Measurements from ENCODE around the gene ADAMTS3.
"Not testable (repeated sequence)": the region's sequence is repeated elsewhere in the genome, so short reads cannot be mapped to it uniquely, and the experiment has no call there.

The ADAMTS3 gene

DNA sequence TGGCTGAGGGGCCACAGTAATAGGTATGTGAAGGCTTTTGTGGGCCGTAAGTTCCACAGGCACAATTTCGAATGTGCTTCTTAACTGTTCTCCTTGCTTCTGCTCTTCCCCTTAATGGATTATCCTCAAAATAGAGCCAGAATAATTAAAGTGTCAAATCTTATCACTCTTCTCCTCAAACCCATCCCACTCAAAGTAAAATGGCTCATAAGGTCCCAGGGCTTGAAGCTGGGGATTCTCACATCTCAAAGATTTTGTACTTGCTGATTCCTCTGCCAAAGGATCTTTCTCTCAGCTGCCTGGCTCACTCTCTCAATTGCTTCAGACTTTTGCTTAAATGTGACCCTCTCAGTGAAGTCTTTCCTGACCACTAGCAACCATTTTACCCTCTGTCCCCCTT, 16.6 kb downstream of the ADAMTS3 start:
- no peak for DNase-seq (ENCODE audit: low read depth)

DNA sequence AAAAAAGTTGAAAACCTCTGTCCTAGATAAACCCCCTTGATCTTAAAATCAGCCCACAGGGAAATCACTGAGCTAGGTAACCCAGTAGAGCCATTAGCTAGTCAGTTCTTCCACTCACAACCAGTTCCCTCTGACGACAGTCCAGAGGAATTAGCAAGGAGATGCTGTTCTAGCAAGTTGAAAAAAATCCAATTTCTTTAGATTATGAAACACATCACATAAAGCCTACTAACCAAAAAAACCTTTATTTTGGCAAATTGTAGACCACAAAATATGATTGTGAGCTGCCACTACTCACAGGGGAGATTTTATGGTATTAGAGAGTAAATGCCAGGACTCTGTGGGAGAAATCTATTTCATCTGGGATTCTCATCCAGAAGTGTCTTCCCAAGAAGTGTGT, 22.6 kb downstream of the ADAMTS3 start:
- no peak for DNase-seq (ENCODE audit: low read depth)

DNA sequence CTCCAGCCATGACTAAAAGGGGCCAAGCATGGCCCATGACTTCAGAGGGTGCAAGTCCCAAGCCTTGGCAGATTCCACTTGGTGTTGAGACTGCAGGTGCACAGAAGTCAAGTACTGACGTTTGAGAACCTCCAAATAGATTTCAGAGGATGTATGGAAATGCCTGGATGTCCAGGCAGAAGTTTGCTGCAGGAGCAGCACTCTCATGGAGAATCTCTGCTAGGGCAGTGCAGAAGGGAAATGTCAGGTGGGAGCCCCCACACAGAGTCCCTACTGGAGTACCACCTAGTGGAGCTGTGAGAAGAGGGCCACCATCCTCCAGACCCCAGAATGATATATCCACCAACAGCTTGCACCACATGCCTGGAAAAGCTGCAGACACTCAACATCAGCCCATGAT, 28.3 kb downstream of the ADAMTS3 start:
- not testable (repeated sequence) for DNase-seq (ENCODE audit: low read depth)

DNA sequence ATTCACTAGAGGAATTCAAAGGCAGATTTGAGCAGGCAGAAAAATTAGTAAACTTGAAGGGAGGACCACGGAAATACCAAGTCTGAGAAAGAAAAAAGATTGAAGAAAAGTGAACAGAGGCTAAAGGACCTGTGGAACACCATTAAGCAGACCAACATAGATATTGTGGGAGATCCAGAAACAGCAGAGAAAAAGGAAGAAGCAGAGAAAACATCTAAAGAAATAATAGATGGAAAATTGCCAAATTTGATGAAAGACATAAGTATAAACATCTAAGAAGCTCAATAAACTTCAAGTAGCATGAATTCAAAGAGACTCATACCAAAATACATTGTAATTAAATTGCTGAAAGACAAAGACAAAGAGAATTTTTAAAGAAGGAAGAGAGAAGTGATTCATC, 31.0 kb downstream of the ADAMTS3 start:
- DNase-seq (ENCODE audit: low read depth): no peak

DNA sequence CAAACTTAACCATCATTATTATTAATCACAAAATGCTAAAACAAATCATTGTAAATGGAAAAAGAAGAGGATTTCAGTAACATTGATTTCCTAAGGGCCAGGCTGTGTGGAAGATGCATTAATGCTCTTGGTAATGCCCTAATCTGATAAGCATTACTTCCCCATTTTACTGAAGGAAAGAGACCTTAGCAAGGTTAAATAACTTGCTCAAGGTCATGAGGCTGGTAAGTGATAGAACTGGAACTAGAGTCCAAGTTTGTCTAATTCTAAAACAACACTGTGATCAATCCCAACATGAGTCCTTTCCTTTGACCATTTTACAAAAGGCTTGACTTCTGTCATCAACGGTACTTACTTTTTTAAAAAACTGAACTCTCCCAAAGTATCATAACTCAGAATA, 32.6 kb downstream of the ADAMTS3 start:
- no peak for DNase-seq (ENCODE audit: low read depth)

DNA sequence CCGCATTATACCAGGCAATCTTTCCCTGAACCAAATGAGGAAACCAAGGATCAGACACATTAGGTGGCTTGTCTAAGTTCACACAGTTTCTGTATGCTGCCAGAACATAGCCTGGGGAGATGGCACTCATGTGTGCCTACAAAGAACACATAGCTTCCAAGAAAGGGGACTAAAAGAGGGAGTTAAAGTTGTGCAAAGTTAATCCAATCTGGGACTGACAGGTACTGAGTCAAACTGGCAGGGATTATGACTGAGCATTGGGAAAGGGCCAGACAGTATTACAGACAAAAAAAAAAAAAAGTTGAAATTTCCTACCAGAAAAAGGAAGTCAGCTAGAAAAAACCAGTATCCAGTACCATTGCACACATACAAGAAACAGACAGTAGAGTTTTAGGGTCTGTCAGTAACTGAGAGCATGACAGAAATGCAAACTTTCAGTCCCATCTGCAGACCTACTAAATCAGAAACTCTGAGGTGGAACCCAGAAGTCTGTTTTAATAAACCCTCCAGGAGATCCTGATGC, 37.2 kb downstream of the ADAMTS3 start:
- DNase-seq (ENCODE audit: low read depth): no peak

DNA sequence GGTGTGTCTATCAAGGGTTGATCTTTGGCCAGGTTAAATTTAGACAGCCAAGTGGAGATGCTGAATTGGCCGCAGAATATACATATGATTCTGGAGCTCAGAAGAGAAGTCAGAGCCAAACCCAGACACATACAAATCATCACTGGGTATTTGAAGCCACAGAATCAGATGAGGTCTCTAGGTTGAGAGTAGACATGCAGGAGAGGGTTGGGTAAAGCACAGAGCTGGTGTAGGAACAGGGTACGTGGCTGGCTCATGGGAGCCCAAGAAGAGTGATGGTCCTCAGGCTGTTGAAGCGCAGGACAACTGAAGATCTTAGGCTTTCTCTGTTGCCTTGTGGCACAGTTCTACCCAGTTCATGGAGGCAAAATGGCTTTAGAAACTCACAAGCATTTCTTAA, 37.7 kb downstream of the ADAMTS3 start:
- no peak for DNase-seq (ENCODE audit: low read depth)

DNA sequence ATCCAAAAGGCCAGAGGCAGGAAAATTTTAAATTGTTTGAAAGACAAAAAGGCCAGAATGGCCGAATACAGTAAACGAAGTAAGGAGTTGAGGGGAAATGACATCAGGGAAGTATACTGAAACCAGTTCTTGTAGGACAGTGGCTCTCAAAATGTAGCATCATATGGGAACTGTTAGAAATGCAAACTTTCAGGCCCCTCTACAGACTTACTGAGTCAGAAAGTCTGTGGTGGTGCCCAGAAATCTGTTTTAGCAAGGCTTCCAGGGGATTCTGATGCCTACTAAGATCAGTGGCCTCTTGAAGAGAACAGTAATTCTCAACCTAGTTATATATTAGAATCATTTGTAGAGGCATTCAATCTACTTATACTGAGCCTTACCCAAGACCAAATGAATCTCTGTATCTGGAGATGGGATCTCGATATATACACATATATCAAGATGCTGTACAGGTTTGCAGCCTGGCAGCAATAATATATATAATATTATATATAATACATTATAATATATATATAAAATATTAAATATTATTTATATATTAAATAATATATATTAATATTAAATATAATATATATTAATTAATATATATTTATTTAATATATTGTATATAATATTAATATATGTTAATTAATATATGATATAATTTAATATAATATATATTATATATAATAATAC, 39.7 kb downstream of the ADAMTS3 start:
- no peak for DNase-seq (ENCODE audit: low read depth)

DNA sequence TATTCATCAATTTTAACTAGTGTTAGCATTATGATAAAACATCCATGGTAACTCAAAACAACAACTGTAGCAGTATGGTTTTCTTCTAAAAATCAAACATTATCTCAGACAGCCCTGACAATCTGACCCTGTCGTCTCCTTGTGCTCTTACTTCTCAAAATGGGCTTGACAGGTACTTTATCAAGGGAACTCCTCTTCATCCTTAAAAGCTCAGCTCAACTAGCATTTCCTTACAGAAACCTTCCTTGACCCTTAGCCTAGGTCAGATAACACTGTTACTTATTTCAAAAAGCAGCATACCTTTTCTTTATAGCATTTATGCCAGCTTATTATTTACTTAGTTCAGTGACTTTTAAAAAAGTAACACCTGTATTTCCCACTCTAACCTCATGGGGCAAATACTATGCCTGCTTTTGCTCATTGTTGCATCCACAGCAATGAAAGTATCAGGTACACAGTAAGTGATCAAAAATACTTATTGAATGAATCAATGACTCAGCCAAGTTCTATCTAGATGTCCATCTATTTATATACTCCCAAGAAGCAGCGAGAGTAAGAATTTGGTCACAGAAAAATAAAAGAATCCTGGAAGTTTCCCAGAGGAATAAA, 41.9 kb downstream of the ADAMTS3 start:
- DNase-seq (ENCODE audit: low read depth): no peak

DNA sequence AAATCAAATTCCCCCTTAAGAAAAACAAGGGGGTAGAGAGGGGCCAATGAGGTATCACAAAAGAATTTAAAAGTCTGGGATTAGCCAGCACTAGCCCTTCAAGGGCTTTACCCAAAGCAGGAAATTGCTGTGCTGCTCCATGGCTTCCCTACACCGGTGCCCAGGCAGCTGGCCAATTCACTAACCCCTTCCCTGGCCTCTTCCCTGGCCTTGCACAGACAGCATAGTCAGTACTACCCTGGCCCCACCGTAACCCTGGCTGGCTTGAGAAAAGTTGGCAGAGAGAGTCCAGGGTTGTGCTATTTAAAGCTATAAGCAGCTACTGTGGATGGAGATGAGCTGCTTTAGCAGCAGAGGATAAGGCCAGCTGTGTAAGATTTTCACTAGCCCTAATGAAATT, 43.1 kb downstream of the ADAMTS3 start:
- peak; percentile 15 for DNase-seq (ENCODE audit: low read depth)

DNA sequence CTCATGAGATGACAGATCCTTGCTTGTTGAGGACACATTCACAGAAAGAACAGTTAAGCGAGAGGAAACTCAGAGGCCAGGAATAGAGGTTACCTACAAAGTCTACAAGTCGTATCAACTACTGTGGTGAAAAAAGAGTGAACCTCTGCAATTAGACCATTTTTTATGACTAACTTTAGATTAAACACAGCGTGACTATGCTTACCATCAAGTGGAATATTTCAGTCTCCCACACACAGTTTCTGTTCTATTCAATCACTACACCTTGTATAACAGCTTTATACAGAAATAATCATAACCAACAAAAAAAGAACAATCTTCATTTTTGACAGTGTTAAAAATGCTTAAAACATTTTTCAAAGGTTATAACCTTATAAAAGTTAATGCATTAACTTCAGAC, 46.6 kb downstream of the ADAMTS3 start:
- DNase-seq (ENCODE audit: low read depth): no peak

DNA sequence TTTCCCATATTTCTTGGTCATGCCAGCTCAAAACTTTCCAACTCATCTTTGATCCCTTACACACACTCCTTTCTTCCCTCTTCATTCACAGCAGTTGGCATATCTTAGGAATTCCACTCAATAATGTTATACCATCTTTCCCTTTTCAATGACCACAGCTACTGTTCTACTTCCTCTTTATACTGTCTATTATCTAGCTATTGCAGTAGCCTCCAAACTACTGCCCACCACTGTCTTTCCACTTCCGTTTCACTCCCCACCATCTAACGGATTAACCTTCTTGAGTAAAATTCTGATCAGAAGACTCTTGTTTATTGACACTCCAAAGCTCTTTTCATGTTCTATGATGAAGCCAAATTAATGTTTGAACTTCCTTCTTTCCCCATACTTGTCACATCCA, 55.8 kb downstream of the ADAMTS3 start:
- no peak for DNase-seq (ENCODE audit: low read depth)

DNA sequence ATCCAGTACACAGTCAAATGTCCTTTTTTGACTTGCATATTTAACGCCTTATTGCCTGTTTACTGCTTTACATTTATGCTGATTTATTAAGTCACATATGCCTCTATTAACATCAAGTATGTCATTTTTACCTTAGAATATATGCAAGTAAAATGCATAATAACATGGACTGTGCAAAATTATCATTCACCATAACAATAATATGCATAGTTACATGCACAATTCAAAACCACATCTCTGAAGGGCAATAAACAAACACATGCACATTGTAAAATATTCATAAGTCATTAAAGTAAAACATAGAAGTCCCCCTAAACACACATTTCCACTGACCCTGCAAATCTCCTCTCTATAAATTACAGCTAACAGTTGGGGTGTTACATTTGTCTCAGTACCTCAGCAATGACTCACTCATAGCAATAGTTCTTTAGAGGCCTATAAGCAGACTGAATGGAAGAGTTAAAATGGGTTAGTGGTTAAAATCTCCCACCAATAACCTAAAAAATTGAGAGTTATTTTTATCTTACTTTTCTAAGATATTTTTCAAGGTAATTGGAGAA, 61.1 kb downstream of the ADAMTS3 start:
- DNase-seq (ENCODE audit: low read depth): no peak

DNA sequence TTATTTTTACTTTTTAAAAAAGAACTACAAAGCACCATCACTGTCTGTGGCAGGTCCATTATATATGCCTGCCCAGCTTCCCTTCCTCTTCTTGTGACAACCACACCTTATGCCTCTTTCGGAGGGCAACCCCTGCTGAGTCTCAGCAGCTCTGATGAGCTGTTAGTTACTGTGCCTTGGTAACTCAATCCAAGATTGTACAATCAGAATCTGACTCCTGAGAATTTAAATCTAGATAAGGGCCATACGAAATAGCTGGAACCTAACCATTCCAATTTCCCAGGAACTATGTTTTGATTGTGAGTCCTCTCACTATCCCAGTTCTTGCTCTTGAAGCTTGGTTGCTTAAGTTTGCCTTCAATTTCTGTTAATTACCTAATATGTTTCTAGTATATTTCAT, 61.9 kb downstream of the ADAMTS3 start:
- DNase-seq (ENCODE audit: low read depth): no peak

DNA sequence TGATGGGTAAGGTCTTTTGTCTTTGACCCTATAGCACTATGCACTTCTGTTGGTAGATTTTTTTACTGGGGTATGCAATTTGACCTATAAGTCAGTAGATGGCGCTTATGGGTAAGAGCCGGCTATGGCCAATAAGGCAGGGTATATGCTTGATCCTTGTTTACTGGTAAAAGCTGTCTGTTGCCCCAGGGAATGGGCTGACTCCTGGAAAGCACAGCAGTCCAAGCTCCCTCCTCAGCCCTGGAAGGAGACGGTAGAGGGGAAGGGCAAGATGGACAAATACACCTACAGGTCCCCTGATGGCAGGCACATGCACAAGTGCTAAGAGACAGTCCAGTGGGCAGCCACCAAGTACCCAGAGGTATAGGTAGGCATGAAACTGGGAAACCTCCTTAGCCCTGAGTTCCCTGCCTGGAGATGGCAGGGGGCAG, 63.7 kb downstream of the ADAMTS3 start:
- peak; percentile 65 for DNase-seq (ENCODE audit: low read depth)

DNA sequence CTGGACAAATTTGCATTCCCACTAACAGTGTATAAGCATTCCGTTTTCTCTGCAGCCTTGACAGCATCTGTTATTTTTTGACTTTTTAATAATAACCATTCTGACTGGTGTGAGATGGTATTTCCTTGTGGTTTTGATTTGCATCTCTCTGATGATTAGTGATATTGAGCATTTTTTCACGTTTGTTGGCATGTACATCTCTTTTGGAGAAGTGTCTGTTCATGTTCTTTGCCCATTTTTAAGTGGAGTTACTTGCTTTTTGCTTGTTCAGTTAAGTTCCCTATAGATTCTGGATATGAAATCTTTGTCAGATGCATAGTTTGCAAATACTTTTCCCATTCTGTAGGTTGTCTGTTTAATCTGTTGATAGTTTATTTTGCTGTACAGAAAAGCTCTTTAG, 68.8 kb downstream of the ADAMTS3 start:
- no peak for DNase-seq (ENCODE audit: low read depth)

DNA sequence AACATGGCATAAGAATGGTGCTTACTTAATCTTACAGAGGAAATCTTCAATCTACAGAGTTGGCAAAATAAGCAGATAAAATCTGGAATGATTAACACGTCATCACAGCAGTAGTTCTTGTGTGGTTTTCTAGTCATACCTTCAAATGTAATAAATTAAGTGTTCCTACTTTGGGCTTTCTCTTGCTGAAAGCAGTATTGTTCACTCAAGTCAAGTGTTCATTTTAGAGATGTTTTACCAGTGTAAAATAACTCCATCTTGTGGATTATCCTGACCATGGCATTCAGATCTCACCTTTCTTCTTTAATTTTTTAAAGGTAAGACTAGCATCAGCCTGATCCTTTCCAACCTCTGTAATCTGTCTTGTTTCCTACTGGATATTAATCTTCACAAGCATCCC, 72.9 kb downstream of the ADAMTS3 start:
- DNase-seq (ENCODE audit: low read depth): peak; percentile 4

DNA sequence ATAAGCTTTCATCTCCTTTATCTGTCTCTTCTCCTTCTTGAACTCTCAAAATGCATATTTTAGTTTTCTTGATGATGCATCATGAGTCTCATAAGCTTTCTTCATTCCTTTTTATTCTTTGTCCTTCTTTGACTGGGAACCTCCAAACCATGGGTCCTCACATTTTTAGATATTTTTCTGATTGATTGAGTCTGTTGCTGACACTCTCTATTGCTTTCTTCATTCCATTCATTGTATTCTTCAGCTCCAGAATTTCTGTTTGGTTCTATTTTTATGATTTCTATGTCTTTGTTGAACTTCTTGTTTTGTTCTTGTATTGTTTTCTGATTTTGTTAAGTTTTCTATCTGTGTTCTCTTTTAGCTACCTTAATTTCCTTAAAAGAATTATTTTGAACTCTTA, 74.9 kb downstream of the ADAMTS3 start:
- DNase-seq (ENCODE audit: low read depth): no peak

DNA sequence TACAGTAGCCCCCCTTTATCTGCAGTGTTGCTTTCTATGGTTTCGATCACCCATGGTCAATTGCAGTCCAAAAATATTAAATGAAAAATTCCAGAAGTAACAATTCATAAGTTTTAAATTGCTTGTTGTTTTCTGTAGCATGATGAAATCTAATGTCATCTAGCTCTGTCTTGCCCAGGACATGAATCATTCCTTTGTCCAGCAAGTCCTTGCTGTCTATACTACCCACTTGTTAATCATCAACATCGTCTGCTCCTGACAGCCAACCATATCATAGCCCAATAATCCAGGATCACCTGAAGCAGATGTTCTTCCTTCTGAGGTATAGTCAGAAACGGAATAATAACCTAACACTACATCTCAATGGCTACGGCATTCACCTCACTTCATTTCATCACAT, 79.8 kb downstream of the ADAMTS3 start:
- DNase-seq (ENCODE audit: low read depth): peak; percentile 40

DNA sequence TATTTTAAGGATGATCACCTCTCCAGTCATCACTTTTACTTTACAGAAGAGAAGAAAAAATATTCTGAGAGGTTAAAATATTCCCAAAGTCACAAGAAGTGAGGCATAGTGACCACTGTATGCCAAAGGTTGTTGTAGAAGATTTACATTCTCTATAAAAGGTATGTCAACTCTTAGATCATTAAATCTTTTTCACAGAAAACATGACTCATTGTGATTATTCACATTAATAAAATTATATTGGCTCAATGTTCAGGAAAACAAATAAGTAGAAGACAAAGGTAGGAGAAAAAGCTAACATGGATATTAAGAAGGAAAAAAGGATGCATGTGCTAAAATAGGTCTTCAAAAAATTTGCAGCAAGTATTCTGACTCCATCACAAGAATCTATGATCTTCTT, 82.0 kb downstream of the ADAMTS3 start:
- no peak for DNase-seq (ENCODE audit: low read depth)

DNA sequence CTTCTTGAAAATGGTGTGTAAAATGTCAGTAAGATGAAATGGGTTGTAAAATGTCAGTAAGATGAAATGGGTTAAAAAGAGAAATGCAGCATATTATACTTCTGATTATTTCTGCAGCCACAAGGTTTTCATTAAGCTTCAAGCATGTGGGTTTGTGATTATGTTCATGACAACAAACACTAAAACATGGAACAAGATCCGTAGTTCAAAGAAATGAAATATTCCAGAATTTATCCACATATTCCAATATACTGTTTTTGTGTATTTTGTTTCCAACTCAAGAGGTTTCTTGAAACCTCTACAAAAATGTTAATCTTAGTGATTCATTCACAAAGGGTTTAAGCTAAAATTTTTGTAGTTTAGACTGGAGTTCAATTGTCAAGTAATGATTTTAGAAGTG, 84.0 kb downstream of the ADAMTS3 start:
- DNase-seq (ENCODE audit: low read depth): no peak

DNA sequence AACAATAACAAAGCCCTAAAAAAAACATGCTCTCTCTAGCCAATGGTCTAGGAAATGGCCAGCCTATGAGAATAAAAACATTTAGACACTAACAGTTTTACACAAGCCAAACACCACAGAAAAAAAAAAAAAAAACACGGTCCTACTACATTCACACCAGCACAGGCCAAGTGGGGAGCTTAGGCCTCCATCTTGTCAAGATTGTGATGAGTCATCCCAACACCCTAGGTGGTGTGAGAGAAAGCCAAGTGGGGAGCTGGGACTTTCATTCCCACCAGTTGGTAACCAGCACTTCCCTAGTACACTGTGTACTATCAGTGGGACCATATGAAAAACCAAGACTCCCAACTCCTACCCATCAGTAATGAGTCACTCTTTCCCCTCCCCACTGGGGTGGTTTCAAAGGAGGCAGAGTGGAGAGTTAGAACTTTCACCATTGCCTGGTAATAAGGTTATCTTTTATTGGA, 95.6 kb downstream of the ADAMTS3 start:
- no peak for DNase-seq (ENCODE audit: low read depth)

DNA sequence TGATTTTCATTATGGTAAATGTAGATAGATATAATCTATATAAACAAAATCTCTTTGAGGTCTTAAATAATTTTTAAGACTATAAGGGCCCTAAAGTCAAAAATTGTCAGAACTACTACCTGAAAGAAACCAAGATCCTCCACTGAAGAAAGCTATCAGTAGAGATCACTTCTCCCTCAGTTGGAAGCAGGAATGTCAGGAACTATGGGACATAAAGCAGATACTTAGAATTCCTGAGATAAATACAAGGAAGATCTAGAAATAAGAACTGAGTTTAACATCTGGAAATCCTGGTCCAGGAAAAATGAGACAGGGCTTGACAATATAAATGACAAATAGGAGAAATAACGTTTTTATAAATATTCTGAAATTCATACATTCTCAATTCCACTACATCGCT, 97.2 kb downstream of the ADAMTS3 start:
- no peak for DNase-seq (ENCODE audit: low read depth)
